ENCODE data around the gene APMAP. TPM values are rescaled to one million over a fixed set of nuclear protein-coding genes. Genes with fewer than 3 reads are reported as not detected.

The APMAP gene
- total and polyA plus RNA-seq, 9 of the 15 experiments (the other 6 are each of a cell fraction or from before 2014, with no cell fraction given), result 6.7 to 18.2 (median 14.4) TPM

DNA sequence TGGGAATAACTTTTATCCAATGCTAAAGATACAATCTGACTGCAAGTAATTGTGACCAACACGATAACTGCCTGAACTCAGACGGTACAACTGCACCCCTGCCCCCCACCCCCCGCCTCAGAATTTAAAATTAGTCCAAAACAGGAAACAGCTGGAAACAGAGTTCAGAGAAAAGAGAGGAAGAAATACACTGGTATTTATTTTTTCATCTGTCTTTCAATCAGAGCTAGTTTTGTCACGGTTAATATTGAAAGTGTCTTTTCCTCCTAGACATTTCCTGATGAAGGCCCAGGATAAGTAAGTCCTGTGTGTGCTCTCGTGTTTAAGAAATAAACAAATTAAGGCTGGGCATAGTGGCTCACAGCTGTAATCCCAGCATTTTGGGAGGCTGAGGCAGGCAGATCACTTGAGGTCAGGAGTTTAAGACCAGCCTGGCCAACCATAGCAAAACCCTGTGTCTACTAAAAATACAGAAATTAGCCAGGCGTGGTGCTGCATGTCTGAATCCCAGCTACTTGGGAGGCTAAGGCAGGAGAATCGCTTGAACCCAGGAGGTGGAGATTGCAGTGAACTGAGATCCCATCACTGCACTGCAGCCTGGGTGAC, 43.9 kb upstream of the APMAP start:
- H3K4me3 ChIP-seq, result no peak overlapping the region
- no TSS peak for BruUV-seq (replicated peaks)
- no peak overlapping the region for H2AFZ ChIP-seq (ENCODE audit: low read depth, low read length)

More for the DNA sequence above, 43.9 kb upstream of the APMAP start:
- no peak overlapping the region for H3K27ac ChIP-seq (ENCODE audit: extremely low read depth, low read depth, low read length)
- H3K4me2 ChIP-seq (ENCODE audit: insufficient read depth, low read length), result no peak overlapping the region
- ATAC-seq (no peak), DNase-seq (ENCODE audit: extremely low read depth in 1 of 4, low spot score in 3 of 4) (no peak), FAIRE-seq (no peak)
- H3K27me3 ChIP-seq (ENCODE audit: control insufficient read depth in 2 of 2, insufficient read depth in 2 of 2, low read length in 2 of 2), result peaks cover 0 to 21% of the 10 kb centered on the region in 2 experiments; a peak in 2 of 5 replicates
- no peaks in the 10 kb centered on the region for H3K9me1 ChIP-seq (ENCODE audit: control insufficient read depth, insufficient read depth, low read length)
- H3K9me3 ChIP-seq (replicated peaks; ENCODE audit: control insufficient read depth, insufficient read depth, low read depth, low read length), result no peaks in the 10 kb centered on the region
- POLR2A ChIA-PET, result no interaction called here
- no peak overlapping the region for H3K9ac ChIP-seq (ENCODE audit: insufficient read depth in 1 of 2, low read depth in 2 of 2, low read length in 2 of 2)
- WGBS (ENCODE audit: insufficient coverage, low coverage, missing lambda C conversion rate), result 3% methylated on average over 7 of the region's 7 CpGs
- H3K36me3 ChIP-seq (ENCODE audit: control insufficient read depth, insufficient read depth, low read length), result no peaks in the 10 kb centered on the region
- in situ Hi-C loops (cut with MboI) (no loop called here), intact Hi-C loops (cut with micrococcal nuclease) (no loop called here)
- H3K79me2 ChIP-seq (ENCODE audit: control insufficient read depth, insufficient read depth, low read length), result no peaks in the 10 kb centered on the region
- TF ChIP-seq, protein P1, sequence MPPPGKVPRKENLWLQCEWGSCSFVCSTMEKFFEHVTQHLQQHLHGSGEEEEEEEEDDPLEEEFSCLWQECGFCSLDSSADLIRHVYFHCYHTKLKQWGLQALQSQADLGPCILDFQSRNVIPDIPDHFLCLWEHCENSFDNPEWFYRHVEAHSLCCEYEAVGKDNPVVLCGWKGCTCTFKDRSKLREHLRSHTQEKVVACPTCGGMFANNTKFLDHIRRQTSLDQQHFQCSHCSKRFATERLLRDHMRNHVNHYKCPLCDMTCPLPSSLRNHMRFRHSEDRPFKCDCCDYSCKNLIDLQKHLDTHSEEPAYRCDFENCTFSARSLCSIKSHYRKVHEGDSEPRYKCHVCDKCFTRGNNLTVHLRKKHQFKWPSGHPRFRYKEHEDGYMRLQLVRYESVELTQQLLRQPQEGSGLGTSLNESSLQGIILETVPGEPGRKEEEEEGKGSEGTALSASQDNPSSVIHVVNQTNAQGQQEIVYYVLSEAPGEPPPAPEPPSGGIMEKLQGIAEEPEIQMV (tag; conservative IDR thresholded peaks at IDR 0.05; ENCODE audit: low read depth), result no peak
- TF ChIP-seq YY1 (IDR thresholded peaks at IDR 0.05; ENCODE audit: borderline replicate concordance in 1 of 3, control insufficient read depth in 1 of 3, extremely low read depth in 1 of 3, insufficient read depth in 3 of 3, insufficient read length in 1 of 3, insufficient replicate concordance in 2 of 3, low read depth in 1 of 3, low read length in 2 of 3), result no peak
- TF ChIP-seq ZFP1 (CRISPR knock-in tag; IDR thresholded peaks at IDR 0.05), result no peak
- no peak for TF ChIP-seq U2AF1 (optimal IDR thresholded peaks at IDR 0.05; ENCODE audit: low read depth, low read length)
- no peak for TF ChIP-seq ZNF282 (CRISPR knock-in tag; IDR thresholded peaks at IDR 0.05)
- TF ChIP-seq ZSCAN32 (CRISPR knock-in tag; IDR thresholded peaks at IDR 0.05), result no peak
- no peak for TF ChIP-seq MAFG (tag; conservative IDR thresholded peaks at IDR 0.05)
- CTCF ChIA-PET (ENCODE audit: low intra/inter-chr PET ratio), result no interaction called here
- H4K20me1 ChIP-seq (replicated peaks; ENCODE audit: control insufficient read depth, insufficient read depth, low read length), result no peaks in the 10 kb centered on the region
- H3K4me1 ChIP-seq (replicated peaks in 1 of 2; ENCODE audit: control insufficient read depth in 2 of 2, insufficient read depth in 2 of 2, low read length in 2 of 2), result peaks cover 4 to 11% of the 10 kb centered on the region in 2 experiments; a peak in 3 of 5 replicates

Measured in K562 (cell line).